Fibroblast of upper back skin (primary cell): ENCODE results near the gene PLEKHN1.
A peak's percentile ranks its signal among the peaks of the same experiment; 100 is the strongest.
"Not testable (repeated sequence)": the region's sequence is repeated elsewhere in the genome, so short reads cannot be mapped to it uniquely, and the experiment has no call there.

ENCODE experiments used
- DNase-seq: peaks from one replicate; pipeline ENCODE4 v3.0.0-alpha.2; 2013

The PLEKHN1 gene

DNA sequence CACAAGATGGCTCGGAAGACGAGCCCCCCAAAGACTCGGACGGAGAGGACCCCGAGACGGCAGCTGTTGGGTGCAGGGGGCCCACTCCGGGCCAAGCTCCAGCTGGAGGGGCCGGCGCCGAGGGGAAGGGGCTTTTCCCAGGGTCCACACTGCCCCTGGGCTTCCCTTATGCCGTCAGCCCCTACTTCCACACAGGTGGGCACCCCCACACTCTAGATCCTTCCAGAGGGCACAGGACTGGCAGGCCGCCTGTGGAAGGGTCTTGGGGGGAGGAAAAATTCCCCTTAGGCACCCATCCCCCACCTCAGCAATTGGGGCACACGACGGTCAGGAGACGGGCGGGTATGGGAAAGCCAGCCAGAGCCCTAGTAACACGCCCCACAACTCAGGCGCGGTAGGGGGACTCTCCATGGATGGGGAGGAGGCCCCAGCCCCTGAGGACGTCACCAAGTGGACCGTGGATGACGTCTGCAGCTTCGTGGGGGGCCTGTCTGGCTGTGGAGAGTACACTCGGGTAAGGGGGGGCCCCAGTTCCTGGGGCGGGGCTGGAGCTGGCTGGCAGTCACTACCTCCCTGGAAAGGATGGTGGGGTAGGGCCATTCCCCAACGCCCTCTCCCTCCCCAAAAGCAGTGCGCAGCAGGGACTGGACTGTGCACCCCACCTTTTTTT lies 23.3 kb upstream of the PLEKHN1 start:
- DNase-seq: peak; percentile 88

DNA sequence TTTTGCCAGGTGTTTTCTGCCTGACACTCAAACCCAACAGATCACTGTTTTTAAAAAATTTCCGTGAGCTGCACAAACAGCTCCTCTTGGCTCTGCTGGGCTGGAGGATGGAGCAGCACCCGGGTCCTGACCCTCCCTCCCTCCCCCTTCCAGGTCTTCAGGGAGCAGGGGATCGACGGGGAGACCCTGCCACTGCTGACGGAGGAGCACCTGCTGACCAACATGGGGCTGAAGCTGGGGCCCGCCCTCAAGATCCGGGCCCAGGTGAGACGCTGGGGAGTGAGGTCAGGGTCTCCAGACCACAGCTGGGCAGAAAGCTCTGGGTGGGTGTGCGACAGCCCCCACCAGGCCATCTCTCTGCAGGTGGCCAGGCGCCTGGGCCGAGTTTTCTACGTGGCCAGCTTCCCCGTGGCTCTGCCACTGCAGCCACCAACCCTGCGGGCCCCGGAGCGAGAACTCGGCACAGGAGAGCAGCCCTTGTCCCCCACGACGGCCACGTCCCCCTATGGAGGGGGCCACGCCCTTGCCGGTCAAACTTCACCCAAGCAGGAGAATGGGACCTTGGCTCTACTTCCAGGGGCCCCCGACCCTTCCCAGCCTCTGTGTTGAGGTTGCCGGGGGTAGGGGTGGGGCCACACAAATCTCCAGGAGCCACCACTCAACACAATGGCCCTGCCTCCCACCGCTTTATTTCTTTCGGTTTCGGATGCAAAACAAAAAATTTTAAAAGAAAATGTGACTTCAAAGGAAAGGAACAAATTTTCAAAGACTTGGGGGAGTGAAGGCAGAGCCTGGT lies 22.5 kb upstream of the PLEKHN1 start:
- no peak for DNase-seq

DNA sequence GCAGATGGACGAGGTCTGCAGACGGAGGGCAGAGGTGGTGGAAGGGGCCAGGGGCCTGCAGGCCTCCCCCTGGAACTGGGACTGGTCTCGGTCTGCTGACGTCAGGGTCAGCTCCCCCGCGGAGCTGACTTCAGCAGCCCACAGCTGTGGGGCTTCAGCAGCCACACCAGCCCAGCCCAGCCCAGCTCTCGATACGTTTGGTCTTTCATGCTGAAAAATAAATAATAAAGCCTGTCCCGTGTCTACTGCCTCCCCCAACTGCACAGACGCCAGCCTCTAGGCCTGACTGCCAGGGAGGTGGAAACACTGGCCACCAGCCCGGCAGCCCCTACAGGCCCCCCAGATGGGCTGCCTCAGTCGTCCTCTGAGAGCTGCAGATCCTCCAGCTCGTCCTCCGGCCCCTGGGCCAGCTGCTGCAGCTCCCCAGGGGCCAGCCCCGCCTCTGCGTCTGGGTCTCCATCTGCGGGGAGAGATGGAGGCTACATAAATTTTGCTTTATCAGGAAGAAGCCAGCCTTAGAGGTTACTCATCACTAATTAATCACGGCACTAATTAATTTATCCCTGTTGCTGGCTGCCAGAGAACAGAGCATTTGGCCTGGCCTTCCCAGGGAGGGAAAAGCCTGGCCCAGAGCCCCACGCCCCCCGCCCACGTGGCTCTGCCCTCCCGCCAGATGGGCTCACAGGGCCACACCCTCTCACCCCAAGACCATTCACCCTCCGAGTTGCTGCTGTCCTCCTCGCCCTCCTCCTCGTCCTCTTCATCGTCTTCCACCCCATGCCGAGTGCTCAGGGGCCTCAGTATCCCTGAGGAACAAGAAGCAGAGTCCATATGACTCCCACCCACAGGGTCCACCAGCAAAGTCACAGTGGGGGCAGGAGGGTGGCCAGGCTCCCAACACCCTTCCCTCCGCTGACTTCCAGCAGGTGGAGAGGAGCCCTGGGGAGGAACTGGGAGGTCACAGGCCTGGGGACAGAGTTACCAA lies 21.6 kb upstream of the PLEKHN1 start:
- DNase-seq: peak; percentile 82

DNA sequence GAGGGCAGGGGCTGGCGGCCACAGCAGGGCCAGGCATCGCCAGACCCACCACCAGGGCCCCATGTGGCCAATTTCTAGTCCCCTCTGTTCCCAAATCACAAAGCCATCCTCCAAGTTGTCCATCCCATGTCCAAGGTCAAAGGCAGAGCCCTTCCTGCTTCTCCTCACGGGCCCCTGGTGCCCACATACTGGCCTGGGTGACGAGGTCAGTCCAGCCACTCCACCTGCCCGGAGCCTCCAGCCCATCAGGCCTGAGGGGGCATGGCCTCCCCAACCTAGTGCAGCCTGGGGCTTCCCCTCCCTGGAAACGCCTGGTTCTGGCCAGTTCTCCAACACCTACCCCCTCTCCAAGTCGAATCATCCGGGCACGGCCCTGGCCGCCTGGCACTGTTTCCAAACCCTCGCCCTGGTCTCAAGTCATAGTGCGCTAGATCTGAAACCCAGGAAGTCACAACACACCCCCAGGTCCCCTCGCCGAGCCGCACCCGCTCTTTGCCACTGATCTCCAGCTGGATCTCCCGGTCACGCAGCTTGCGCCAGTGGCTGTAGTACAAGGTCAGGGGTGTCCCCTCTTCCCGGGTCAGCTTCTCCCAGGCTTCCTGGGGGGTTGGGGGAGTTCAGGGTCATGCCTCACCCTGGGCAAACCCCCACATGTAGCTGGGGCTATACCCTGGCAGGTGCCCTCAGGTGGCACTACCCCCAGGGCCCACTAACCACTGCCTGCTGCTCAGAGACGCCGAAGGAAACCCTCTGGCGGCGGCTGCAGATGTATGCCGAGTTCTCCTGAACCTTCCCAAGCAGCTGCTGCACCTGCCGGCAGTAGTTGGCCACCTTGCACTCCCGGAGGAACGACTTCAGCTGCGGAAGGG lies 20.4 kb upstream of the PLEKHN1 start:
- no peak for DNase-seq

DNA sequence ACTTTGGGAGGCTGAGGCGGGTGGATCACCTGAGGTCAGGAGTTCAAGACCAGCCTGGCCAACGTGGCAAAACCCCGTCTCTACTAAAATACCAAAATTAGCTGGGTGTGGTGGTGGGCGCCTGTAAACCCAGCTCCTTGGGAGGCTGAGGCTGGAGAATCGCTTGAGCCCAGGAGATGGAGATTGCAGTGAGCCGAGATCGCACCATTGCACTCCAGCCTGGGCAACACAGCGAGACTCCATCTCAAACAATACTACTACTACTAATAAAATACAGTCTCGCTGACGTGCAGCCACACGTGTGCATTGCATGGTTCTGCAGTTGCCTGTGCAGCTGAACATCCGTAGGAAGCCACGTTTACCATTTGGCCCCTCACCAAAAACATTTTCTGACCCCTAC lies 19.5 kb upstream of the PLEKHN1 start:
- DNase-seq: not testable (repeated sequence)

DNA sequence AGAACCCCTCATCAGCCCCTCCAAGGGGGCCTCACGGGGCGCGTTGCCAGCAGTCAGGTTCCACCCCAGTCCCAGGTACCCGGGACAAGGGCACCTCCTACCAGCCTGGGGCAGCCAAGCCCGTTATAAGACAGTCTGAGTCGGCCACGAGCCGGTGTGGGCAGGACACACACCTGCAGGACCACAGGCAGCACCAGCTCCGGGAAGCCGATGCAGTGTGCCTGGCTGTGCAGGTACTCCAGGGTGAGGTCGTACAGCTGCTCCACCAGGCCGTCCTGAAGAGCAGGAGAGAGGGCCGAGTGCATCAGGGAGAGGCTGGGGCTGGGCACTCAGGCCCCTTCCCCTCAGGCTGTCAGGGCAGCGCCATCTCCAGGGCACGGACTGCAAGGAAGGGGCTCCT lies 18.3 kb upstream of the PLEKHN1 start:
- DNase-seq: no peak

DNA sequence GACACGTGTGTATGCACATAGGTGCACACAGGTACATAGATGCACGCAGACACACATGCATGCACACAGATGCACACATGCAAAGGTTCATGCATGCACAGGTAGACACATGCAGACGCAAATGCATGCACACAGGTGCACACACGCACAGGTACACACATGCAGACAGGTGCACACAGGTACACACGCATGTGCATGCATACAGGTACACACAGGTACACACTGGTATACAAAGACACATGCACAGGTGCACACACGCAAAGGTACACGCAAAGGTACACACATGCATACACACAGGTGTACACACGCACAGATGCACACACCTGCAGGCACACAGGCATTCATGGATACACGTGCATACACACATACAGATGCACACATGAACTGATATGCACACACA lies 16.0 kb upstream of the PLEKHN1 start:
- no peak for DNase-seq

DNA sequence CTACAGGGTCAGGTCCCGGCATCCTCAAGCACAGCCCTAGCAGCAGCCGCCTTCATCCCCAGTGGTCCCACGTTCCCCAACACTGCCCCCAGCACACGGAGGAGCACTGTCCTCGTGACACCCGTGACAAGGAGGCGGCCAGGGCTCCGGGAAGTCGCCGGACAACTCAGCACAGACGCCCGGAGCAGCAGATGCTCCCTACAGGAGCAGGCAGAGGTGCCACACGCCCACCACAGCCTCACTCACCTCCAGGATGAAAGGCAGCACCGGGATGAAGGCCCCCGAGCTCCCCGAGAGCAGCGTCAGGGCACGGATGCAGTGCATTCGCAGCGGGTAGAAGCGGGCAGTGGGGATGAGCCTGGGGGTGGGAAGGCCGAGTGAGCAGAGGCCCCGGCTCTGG lies 15.4 kb upstream of the PLEKHN1 start:
- no peak for DNase-seq

DNA sequence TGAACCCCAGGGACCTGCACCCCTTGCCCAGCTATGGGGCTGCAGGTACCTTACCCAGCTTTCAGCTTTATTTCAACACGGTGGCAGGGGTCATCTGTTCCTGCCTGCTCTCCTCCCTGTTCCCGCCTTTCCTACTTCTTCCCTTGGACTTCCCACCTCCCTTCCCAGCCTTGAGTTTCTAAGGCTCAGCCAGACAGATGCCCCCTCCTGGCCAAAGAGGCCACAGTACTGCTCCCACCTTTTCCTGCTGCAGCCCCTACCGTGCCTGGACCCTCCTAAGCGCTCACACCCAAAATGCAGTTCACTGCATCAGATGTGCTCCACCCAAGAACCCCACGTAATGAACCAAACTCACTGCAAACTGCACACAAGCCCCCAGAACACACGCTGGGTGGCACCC lies 14.9 kb upstream of the PLEKHN1 start:
- no peak for DNase-seq

DNA sequence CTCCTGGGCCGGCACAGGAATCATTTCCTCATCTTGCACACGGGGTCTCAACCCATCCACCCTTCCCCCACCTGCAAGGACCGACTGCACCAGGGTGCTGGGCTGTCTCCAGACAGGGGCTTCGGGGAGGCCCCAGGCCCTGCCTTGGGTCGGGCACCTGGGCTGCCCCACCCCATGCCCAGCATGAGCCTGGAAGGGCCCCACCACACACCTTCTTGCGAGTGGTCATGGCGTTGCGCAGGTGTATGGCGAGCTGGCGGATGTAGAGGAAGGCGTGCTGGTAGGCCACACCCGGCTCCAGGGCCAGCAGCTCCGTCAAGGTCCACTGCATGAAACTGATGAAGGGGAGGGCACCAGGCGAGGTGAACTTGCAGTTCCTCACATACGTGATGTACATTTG lies 14.1 kb upstream of the PLEKHN1 start:
- DNase-seq: no peak

DNA sequence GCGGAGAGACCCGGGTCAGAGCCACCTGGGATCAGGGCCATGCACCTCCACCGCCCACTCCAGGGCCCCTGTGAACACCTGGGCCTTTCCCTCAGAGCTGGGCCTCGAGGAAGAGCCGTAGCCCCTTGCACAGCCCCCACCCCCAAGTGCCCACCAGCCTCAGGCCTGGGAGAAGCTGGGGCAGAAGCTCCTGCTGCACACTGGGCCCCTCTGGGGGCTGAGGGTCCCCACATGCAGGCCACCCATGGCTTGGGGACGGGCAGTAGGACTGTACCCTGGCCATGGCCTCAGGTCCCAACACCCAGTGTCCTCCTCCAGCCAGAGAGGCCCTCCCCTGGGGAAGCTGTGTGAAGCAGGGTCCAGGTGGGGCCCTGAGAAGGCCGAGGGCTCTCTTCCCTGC lies 13.7 kb upstream of the PLEKHN1 start:
- no peak for DNase-seq

DNA sequence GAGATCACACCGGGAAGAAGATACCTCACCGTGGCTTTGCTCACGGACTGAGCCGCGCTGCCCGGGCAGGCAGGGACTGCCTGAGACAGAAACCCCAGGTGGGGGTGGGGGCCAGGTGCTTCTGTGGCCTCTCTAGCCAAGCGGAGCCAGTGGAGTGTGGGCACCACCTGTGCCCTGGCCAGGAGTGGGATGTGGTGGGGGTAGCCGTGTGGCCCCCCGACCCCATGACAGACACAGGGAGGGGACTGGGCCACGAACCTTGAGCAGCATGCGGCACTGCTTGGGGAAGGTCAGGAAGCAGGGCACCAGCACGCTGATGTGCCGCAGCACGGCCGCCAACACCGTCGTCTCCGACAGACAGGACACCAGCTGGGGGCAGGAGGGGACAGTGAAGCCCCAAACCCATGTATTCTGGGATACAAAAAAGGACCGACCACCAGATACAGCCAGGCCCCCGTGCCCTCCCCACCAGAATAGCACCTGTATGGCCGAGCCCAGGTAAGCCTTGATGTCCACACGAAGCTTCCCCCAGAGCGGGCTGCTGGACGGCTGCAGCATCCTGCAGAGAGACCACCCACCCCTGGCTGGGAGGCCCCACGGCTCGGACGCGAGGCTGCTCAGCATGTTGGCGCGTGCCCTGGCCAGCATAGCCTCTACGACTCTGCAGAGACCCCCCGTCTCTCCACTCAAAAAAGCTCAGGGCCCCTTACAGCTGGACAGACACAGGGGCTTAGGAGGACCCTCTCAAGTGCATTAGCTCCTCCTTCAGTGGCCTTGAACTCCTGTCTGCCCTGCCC lies 12.6 kb upstream of the PLEKHN1 start:
- DNase-seq: no peak

DNA sequence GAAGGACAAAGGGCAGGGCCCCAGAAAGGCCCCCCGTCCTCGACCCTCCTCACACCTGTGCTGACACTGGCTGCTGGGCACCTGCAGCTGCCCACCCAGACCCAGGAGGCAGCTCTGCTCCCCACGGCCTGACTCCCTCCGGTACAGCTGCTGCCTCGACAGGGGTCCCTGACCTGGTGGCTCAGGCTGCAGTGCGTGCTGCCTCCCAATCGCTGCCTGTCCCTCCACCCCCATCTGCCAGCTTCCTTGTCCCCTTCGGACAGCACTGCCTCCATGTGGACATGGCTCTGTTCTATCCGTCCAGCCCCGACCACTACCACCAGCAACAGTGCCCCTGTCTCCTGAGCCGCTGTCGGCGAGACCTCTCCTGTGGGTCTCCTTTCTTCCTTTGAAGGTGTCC lies 11.4 kb upstream of the PLEKHN1 start:
- DNase-seq: no peak

DNA sequence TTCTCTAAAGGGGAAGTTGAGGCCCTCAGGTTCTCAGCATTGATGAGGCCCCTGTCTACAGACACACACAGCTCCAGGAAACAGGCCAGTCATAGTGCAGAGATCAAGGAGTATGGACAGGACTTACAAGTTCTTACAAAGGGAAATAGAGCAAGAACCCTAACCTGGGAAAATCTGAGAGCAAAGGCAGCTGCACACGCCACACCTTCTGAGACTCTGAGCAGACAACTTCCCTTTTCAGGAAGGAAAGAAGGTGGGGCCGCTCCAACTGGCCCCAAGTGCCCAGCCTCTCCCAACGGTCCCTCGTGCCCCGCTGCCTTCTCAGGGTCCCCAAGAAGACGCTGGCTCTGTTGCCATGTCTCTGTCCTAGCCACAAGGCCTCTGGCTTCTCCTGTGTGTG lies 10.8 kb upstream of the PLEKHN1 start:
- no peak for DNase-seq

DNA sequence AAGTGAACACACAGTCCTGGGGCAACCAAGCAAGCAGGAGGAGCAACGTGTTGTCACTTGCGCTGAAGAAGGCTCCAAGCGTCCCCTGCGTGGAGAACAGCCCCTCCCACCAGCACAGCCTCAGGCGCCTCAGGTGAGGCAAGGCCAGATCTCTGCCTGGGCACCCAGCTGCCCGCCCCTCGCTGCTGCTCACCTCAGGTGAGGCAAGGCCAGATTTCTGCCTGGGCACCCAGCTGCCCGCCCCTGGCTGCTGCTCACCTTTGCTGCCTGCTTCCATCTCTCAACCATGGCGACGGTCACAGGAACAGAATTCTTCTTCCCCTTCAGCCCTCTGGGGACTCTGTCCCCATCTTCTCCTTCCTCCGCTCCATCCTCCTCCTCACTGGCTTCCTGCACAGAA lies 9.6 kb upstream of the PLEKHN1 start:
- DNase-seq: no peak

DNA sequence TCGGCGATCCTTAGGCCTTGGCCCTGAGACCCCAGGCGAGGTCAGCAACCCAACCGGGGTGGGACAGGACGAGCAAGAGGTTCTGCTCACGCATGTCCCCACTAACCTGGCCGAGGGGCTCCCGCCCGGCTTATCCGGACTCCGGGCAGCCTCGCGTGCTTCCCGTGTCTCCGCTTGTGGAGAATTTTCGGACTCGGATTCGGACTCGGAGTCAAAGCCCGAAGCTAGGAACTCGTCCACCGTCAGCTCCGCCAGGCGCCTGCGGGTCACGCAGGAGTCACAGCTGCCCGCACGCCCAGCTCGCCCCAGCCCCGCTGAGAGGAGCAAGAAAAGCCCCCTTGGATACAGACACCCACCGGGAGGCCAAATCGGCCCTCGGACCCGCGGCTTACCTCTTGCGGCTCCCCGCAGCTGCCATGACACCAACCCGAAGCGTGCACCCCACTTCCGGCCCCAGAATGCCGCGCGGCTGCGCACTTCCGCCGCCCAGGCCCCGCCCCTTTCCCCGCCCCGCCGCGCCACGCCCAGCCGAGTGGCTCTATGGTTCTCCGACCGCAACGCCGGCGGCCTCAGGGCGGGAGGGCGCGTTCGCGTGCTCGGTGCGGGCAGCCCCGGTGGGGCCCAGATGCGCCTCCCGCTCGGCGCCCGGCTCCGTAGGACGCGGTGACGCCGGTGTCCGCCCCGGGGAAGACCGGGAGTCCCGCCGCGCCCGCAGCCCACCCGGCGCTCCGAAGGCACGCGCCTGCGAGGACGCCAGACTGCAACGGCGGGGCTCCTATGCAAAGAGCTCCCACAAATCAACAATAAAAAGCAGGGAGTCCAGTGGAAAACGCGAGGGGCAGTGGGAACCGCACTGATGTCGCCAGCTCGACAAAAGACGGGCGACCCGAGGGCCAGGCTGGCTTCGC lies 7.2 kb upstream of the PLEKHN1 start, which contains the start of gene NOC2L:
TSS of gene NOC2L (minus strand) at position 434 of the 908 bp plus-strand sequence. CDS start at position 418, 16 bp downstream.
- DNase-seq: peak; percentile 84

DNA sequence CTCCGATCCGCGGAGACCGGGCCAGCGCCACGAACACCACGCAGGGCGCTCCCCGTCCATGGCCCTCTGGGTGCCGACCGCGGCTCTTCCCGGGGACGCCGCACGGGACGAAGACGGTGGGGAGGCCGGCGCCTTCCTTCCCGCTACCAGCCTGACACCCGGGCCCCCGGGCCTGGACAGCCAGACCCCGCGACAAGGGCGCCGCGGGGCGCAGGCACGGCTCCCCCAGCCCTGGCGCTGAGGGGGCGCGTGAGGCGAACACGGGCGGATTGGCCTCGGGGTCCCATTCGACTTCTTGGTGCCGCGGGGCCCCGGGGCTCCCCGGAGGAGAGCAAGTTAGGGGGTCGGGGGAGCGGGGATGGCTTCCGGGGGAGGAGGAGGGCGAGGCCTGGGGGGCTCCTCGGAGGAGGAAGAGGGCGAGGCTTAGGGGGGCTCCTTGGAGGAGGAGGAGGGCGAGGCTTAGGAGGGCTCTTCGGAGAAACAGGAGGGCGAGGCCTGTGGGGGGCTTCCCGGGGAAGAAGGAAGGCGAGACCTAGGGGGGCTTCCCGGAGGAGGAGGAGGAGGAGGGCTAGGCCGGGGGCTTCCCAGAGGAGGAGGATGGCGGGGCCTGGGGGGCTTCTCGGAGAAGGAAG lies 6.4 kb upstream of the PLEKHN1 start:
- DNase-seq: no peak

DNA sequence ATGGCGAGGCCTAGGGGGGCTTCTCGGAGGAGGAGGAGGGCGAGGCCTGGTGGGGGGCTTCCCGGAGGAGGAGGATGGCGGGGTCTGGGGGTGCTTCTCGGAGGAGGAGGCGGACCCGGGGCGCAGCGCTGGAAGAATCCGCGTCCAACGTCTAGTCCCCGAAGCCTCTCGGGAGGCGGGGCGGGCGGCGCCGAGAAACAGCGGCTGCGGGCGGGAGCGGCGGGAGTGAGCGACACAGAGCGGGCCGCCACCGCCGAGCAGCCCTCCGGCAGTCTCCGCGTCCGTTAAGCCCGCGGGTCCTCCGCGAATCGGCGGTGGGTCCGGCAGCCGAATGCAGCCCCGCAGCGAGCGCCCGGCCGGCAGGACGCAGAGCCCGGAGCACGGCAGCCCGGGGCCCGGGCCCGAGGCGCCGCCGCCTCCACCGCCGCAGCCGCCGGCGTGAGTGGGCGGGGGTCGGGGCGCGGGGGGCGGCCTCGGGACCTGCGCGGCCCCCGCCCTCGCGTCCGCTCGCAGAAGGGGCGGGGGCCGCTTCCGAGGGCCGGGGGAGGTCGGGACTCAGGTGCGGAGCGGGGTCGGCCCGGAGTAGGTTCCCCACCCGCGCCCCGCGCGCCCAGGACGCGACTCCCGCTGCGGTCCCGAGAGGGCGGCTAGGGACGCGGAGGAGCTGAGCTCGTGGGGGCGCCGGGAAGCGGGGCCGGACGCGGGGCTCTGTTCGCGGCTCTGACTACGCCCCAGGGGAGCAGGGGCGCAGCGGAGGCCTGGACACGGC lies 5.7 kb upstream of the PLEKHN1 start, which contains the start of gene KLHL17:
TSS of gene KLHL17 (plus strand) at position 222 of the 769 bp plus-strand sequence. CDS start at position 332, 110 bp downstream.
- DNase-seq: peak; percentile 61
